HG02973 (cell line): ENCODE measurements around the gene C2orf81.
A peak's percentile ranks its signal among the peaks of the same experiment; 100 is the strongest.
"Not testable (repeated sequence)": the region's sequence is repeated elsewhere in the genome, so short reads cannot be mapped to it uniquely, and the experiment has no call there.

Experiments used
- ATAC-seq: cut with Tn5 transposase; IDR thresholded peaks from one replicate; pipeline ENCODE4 v1.9.1; 2021; ENCODE audit warnings: moderate library complexity; ENCODE audit not compliant: unreplicated experiment

The C2orf81 gene

DNA sequence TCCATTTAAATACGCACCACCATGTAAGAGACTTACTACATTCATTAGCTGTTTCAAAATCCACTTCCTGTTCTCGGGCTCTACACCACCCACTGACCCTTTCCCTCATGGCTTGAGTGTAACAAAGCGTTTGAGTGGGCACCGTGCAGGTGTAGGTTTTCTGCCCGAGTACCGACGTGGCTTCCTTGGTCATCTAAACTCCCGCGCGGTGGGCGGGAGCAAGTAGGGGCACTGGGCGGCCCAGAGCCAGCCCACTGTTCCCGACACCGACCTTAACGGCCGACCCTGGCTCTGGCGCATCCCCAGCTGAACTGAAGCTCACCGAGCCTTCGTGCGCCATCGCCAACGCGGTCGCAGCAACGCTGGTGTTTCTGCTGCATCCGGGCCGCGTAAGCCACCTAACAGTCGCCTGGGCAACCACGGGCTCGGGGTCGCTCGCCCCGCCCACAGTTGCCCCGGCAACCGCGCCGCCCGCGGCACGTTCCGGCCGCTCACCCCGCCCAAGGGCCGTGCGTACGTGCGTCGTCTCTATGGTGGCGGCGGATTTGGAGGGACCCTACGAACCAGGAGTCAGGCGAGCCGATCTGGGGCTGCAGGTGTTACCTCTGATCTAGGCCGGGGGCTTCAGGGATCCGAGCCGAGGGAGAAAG, at the start of gene C2orf81, which contains the start of gene WDR54:
Gene C2orf81, minus strand, starts transcription at position 399 of the 650 bp plus-strand sequence. Its CDS starts 59 bp downstream, at position 340.
Gene WDR54, plus strand, starts transcription at position 510 of the 650 bp plus-strand sequence. CDS start 424 bp downstream, outside the sequence.
- ATAC-seq, result peak; percentile 83

DNA sequence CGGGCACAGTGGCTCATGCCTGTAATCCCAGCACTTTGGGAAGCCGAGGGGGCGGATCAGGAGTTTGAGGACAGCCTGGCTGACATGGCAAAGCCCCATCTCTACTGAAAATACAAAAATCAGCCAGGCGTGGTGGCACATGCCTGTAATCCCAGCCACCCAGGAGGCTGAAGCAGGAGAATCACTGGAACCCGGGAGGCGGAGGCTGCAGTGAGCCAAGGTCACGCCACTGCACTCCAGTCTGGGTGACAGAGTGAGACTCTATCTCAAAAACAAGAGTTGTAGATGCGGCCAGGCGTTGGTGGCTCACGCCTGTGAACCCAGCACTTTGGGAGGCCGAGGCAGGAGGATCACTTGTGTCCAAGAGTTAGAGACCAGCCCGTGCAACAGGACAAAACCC, 49.3 kb upstream of the C2orf81 start:
- ATAC-seq, result not testable (repeated sequence)

DNA sequence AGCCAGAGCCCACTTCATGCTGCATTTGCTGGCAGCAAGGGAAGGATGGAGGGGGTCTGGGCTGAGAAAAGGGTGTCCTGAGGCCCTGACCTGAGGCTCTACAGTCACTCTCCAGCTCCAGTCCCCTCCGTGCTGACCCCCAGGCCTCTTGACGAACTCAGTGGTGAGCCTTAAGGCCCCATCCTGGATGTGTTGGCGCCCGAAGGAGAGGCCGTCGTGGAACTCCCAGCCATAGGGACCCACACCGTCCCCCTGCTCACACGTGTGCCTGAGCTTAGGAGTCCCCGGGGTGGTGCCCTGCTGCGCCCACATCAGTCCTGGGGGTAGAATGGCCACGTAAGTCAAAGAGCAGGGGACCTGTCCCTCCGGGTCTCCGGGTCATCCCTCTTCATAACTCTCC, 43.0 kb upstream of the C2orf81 start:
- ATAC-seq, result no peak

DNA sequence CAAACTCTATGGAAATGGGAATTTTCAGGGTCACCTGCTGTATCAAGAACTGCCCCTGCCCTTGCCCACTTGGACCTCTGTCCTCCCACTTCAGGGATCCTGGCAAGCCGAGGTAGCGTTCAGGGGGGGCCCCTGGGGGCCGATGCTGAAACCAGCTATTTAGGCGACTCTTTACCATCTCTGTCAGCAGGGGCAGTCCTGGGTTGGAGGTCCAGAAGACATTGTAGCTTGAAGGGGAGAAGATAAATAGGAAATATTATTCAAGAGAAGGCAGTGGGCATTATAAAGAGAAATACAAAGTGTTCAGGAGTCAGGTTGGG, 41.3 kb upstream of the C2orf81 start:
- no peak for ATAC-seq

DNA sequence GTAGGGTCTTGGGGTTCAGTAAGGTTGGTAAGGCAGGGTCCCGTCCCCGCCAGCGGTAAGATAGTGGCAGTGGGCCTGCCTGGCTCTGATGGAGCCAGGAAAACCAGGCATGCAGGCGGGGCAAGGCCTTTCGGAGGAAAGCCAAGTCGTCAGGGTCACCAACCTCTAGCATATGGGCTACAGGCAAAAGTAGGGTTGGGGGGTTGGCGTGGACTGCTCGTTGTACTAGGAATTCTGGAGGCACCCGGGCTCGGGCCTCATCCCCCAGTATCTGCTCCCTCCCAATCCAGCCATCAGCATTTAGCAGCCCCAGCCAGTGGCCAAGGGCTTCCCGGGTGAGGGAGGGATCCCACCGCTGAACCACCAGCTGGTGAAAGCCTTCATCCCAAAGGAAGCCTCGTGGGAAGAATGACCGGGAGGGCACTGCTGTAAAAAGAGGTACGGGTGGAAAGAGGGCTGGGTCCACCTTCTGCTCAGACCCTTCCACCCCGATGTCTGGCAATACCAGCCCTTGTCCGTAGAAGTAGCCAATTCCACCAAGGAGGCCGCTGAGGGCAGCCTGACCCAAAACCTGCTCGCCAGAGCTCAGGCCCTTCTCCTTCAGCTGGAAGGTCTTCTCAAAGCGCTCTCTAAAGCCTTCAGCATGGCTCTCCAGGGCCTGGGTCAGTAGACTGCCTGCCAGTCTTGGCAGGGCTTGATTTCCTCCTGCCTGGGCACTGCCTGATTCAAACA, 40.8 kb upstream of the C2orf81 start:
- no peak for ATAC-seq

DNA sequence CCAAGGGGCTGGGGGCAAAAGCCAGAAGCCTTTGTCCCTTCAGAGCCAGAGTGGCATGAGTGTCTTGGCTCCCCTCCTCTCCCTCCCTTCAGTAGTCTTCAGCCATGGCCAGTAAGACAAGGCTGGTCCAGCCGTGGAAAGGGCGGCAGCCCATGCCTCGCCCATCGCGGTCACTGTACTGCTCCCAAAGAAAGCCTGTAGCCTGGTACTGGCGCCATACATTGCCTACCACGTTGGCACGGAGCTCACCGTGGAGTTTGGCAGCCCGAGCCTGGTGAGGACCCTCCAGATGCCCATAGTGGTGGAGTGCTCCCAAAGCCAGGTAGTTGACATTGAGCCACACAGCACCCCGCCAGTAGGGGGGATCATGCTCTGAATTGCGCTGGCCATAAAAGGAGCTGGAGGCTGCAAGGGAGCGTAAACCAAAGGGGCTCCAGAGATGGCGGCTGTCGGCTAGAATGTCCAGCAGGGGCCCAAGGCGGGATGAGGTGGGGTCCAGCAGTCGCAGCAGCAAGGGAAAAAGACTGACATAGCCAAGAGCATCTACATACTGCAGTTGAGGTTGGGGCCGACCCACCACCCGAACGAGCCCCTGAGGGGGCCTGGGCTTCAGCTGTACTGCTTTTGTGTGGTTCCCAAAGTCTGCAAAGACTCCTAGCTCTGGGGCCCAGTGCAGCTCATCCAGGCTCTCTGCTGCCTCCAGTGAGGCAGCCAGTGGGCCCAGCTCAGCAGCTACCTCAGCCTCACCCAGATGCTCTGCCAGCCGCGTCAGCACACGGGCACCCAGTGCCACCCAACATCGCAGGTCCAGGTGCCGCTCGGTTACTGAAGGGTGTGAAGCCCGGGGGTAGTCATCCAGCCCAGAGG, 40.0 kb upstream of the C2orf81 start:
- no peak for ATAC-seq

DNA sequence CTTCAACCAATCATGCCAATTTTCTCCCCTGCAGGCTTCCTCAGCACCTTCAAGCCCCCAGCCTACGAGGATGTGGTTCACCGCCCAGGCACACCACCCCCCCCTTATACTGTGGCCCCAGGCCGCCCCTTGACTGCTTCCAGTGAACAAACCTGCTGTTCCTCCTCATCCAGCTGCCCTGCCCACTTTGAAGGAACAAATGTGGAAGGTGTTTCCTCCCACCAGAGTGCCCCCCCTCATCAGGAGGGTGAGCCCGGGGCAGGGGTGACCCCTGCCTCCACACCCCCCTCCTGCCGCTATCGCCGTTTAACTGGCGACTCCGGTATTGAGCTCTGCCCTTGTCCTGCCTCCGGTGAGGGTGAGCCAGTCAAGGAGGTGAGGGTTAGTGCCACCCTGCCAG, 38.8 kb upstream of the C2orf81 start:
- not testable (repeated sequence) for ATAC-seq

DNA sequence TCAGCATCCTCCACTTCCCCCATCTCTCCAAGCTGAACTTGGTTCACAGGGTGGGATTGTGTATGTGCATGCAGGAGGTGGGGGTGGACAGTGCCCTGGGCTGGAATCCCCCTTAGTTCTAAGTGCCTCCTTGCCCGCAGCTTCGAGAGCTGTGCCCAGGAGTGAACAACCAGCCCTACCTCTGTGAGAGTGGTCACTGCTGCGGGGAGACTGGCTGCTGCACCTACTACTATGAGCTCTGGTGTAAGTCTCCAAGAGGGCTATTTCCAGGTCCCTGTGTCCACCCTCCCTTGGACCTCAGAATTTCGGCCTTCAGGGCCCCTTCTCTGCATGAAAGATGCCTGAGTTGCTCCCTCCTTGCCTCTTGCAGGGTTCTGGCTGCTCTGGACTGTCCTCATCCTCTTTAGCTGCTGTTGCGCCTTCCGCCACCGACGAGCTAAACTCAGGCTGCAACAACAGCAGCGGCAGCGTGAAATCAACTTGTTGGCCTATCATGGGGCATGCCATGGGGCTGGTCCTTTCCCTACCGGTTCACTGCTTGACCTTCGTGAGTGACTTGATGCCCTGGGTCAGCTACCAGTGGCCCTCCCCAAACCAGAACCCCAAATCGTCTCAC, 38.2 kb upstream of the C2orf81 start:
- ATAC-seq, result not testable (repeated sequence)

DNA sequence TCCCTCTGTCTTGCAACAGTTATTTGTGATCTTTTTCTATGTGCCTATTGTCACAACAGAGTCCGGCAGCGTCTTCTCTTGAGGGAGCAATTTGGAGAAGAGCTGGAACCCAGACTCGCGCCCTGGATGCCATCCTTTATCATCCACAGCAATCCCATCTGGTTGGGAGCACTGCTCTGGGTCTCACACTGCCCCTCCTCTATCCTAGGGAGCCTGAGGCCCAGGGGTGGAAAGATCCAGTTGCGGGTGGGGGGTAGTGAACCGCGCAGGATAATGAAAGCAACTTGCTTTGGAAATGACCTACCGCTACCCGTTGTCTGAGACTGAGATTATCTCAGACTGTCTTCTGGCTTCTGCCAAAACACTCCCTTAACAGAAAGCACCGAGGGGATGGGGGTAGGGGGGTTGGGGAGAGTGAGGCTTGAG, 37.5 kb upstream of the C2orf81 start:
- no peak for ATAC-seq

DNA sequence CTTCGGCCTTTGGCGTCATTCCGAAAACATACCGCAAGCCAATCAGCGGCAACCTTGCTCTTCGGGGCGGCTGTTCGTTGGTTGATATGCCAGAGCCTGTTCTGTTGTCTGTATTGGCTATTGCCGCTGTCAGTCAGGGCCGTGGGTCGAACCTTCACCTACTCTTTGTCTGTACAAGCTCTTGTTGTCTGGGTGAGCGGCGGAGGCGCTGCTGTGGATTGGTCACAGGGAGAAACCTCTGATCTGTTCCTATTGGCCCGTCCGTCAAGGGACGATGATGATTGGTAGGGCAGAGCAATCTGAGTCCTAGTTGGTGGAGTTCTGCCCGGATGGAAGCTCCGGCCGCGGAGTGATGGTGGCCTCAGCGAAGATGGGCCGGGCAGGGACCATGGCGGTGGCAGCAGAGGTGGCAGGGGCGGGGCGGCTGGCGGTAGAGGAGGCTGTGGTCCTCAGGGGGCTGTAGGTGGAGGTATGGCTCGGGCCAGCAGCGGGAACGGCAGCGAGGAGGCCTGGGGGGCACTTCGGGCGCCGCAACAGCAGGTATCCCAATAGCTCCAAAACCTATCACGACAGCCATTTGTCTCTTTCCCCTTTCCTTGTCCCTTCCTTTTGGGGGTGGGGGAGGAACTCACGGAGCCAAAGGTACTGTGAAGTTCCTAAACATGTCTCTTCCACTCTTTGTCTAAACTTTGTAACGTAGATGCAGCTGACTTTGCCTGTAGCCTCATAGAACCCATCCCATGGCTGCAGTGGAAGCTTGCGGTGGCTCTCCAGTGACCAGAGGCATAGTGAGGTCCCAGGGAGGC, 36.9 kb upstream of the C2orf81 start, which contains the start of gene WBP1:
Gene WBP1, plus strand, starts transcription at position 307 of the 806 bp plus-strand sequence. Its CDS starts 165 bp downstream, at position 472.
- peak; percentile 75 for ATAC-seq

DNA sequence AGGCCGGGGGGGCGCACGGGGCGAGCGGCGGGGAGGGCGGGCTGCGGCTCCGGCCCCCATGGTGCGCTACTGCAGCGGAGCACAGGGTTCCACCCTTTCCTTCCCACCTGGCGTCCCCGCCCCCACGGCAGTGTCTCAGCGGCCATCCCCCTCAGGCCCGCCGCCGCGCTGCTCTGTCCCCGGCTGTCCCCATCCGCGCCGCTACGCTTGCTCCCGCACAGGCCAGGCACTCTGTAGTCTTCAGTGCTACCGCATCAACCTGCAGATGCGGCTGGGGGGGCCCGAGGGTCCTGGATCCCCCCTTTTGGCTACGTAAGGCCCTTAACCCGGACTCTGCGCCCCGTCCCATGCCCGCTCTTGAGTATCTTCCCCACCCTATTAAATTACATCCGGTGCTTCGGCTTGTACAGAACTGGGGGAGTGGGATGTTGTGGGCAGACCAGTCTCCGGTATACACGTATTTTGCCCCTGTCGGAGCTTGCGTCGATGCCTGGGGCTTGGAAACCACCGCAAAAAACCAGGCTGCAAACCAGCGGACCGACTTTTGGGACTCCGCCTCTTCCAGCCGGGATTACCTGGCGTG, 36.2 kb upstream of the C2orf81 start:
- ATAC-seq, result peak; percentile 35

DNA sequence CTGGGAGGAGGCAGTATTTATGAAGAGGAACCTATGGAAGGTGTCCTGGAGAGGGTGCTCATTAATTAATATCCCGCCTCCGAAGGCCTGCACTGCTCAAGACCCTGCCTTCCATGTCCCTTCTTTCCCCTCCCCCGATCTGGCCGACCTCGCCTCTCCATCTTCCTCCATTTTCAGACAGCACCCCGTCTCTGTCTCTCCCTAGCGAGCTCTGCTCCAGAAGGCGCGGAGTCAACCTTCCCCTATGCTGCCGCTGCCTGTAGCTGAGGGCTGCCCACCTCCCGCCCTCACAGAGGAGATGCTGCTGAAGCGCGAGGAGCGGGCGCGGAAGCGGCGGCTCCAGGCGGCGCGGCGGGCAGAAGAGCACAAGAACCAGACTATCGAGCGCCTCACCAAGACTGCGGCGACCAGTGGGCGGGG, 35.7 kb upstream of the C2orf81 start:
- ATAC-seq, result no peak

GRCh38 chr2:74454654-74455511, 33.5 kb upstream of the C2orf81 start, which contains the start of gene INO80B:
Gene INO80B, plus strand, starts transcription at chr2:74455087. Its CDS starts 30 bp downstream, at chr2:74455117.
- peak; percentile 31 for ATAC-seq

DNA sequence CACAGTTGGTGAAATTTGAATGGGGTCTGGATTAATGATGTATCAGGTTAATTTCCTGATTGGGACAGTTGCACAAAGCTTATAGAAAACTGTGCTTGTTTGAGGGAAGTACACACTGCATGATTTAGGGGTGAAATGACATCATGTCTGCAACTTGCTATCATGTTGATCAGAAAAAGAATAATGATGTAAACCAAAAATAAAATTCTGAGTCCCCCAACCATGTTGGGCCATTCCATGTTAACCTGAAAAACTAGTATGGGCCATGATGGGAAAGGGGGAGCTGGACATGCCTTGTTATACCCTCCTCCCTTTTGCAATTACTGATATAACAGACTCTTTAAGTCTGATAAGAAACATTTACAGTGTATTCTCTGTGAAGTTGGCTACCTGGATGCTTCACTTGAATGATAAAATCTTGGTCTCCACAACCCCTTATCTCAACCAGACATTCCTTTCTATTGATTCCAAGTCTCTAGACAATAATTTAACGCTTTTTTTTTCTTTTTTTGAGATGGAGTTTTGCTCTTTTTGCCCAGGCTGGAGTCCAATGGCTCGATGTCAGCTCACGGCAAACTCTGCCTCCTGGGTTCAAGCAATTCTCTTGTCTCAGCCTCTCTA, 29.3 kb upstream of the C2orf81 start:
- ATAC-seq, result no peak

- ATAC-seq, result no peak
Observed at GRCh38 chr2:74448771-74449170, 27.4 kb upstream of the C2orf81 start.

DNA sequence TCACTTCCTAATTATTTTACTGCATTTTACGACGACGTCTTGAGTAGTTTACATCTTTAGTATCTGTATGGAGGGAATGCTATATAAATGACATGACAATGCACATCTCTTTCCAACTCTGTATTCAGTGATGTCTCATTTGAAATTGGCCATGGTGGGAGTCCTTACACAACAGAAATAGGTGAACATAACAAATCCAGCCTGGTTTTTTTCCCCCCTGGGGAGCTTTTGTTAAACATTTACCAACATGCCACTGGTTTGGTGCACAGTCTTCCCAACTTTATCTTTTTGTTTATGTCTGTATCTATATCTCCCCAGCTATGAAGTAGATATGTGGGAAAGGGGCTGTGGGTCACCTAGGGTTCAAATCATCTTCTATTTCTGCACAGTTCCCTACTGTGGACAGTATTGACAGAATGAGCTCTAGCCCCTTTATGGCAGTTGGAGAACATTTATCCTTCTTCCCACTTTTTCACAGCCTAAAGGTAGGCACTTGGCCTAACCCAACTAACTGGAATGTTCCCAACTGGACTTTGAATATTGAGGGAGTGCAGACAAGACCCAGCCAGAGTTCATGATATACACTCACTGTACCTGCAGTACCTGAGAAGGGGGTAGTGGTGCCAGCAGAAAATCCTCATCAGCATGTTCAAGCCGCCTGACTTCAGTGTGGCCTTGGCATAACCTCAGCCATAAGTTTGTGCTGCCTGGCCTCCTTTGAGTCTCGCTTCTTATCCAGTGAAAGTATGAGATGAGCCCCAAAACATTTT, 26.0 kb upstream of the C2orf81 start:
- no peak for ATAC-seq

DNA sequence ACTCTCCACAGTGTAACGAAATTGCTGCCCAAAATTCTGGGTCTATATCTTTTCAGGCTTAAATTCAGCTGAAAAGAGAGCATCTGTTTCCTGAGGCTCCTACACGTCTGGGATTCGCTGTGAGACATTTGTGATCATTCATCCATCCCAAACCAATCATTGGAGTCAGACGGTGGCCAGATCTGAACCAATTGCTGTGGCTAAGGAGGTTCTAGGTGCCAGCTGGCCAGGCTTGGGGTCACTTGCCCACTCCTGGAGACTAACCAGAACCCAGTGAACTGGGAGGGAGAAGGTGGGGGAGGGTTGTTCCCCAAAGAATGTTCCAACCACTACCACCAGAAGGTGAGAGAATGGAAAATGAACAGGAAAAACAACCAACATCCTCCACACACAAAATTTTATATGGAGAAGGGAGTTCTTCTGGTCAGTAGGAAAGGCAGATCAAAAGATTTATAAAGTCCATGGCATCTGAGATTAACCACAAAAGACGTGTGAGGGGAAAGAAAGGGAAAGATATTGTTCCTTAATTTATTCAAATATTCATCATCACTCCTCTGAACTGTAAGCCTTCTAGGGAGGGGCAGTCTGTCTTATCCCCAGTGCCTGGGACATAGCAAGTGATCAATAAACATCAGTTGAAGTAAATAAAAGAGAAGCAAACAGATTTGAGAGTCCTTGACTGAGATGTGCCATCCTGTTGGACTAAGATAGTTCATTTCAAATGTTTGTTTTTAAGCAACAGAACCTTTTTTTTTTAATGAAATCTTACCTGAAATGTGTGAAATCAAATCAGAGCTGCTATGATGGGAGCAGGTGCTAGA, 23.3 kb upstream of the C2orf81 start:
- ATAC-seq, result no peak
